Neutrophil (primary cell): Measurements from ENCODE around the gene TSPAN15.
"Not testable (repeated sequence)": the region's sequence is repeated elsewhere in the genome, so short reads cannot be mapped to it uniquely, and the experiment has no call there.

Experiments used
- H3K27ac ChIP-seq: fragments of 200-600 bp; sonication (generic); 2 replicates; pipeline ENCODE4 v1.5.1; 2016; ENCODE audit warnings: mild to moderate bottlenecking, moderate library complexity
- H3K27me3 ChIP-seq: fragments of 200-600 bp; sonication (generic); 2 replicates; pipeline ENCODE4 v1.6.0; 2016; ENCODE audit warnings: mild to moderate bottlenecking
- H3K36me3 ChIP-seq: fragments of 200-600 bp; sonication (generic); 2 replicates; pipeline ENCODE4 v1.5.1; 2017
- H3K4me1 ChIP-seq, 2 experiments: fragments of 200-600 bp in 1 of 2; sonication (generic) in 1 of 2; 1 replicate in 1 of 2; 2 replicates in 1 of 2; pipeline versions ENCODE4 v1.5.1 to v1.6.1; 2013 to 2016; ENCODE audit warnings: low read depth in 1 of 2, low read length in 1 of 2, mild to moderate bottlenecking in 1 of 2, moderate library complexity in 1 of 2; ENCODE audit not compliant: control insufficient read depth in 1 of 2, insufficient read depth in 1 of 2
- H3K4me3 ChIP-seq, 2 experiments: fragments of 200-600 bp in 1 of 2; sonication (generic) in 1 of 2; 1 replicate in 1 of 2; 2 replicates in 1 of 2; pipeline ENCODE4 v1.5.1; 2013 to 2016; ENCODE audit warnings: low read depth in 1 of 2, low read length in 1 of 2, mild to moderate bottlenecking in 1 of 2, moderate library complexity in 1 of 2
- H3K9me3 ChIP-seq: fragments of 200-600 bp; sonication (generic); 2 replicates; pipeline ENCODE4 v1.5.1; 2016
- CTCF ChIP-seq: fragments of 200-600 bp; sonication (generic); IDR thresholded peaks from 2 replicates; pipeline ENCODE4 v1.5.1; 2016; ENCODE audit warnings: antibody characterized with exemption

TSPAN15 gene

GRCh38 chr10:69527961-69528360 is 76.7 kb downstream of the TSPAN15 start:
- TF ChIP-seq CTCF = no peak
- Histone ChIP-seq H3K27me3 (peaks cover 26% of the 10 kb centered on the region), H3K4me1 (no peaks in the 10 kb centered on the region)

GRCh38 chr10:69533658-69534057 is 82.4 kb downstream of the TSPAN15 start:
- TF ChIP-seq CTCF = no peak
- Histone ChIP-seq H3K4me1 (no peaks in the 10 kb centered on the region), H3K4me3 (no peak overlapping the region), H3K27me3 (peaks cover 14% of the 10 kb centered on the region), H3K27ac (no peak overlapping the region), H3K36me3 (no peaks in the 10 kb centered on the region), H3K9me3 (no peaks in the 10 kb centered on the region)

More at GRCh38 chr10:69527961-69528360, 76.7 kb downstream of the TSPAN15 start:
- no peaks in the 10 kb centered on the region for H3K9me3 ChIP-seq
- H3K4me3 ChIP-seq = no peak overlapping the region
- no peaks in the 10 kb centered on the region for H3K36me3 ChIP-seq
- no peak overlapping the region for H3K27ac ChIP-seq

- H3K4me3 ChIP-seq, H3K27ac ChIP-seq, H3K27me3 ChIP-seq, H3K9me3 ChIP-seq, H3K4me1 ChIP-seq, H3K36me3 ChIP-seq: not testable (repeated sequence)
Observed at GRCh38 chr10:69536521-69536920, 85.3 kb downstream of the TSPAN15 start.

- Histone ChIP-seq H3K27ac (no peak overlapping the region), H3K4me1 (no peaks in the 10 kb centered on the region), H3K4me3 (no peak overlapping the region), H3K27me3 (peaks cover 8% of the 10 kb centered on the region), H3K9me3 (no peaks in the 10 kb centered on the region), H3K36me3 (no peaks in the 10 kb centered on the region)
- no peak for TF ChIP-seq CTCF
Observed at GRCh38 chr10:69537449-69537848, 86.2 kb downstream of the TSPAN15 start.

GRCh38 chr10:69538461-69538860 is 87.2 kb downstream of the TSPAN15 start:
- H3K4me1 ChIP-seq = no peaks in the 10 kb centered on the region
- peaks cover 4% of the 10 kb centered on the region for H3K27me3 ChIP-seq
- no peak for TF ChIP-seq CTCF
- H3K9me3 ChIP-seq = no peaks in the 10 kb centered on the region
- H3K36me3 ChIP-seq = no peaks in the 10 kb centered on the region
- H3K27ac ChIP-seq = no peak overlapping the region
- no peak overlapping the region for H3K4me3 ChIP-seq

- no peak for TF ChIP-seq CTCF
- Histone ChIP-seq H3K36me3 (no peaks in the 10 kb centered on the region), H3K27me3 (no peaks in the 10 kb centered on the region), H3K27ac (no peak overlapping the region), H3K4me3 (no peak overlapping the region), H3K9me3 (no peaks in the 10 kb centered on the region), H3K4me1 (no peaks in the 10 kb centered on the region)
Observed at GRCh38 chr10:69541463-69541862, 90.2 kb downstream of the TSPAN15 start.
